ENCODE data around the gene PRKCA. TPM values are rescaled to one million over a fixed set of nuclear protein-coding genes. Genes with fewer than 3 reads are reported as not detected.
"Not testable (repeated sequence)": the region's sequence is repeated elsewhere in the genome, so short reads cannot be mapped to it uniquely, and the experiment has no call there.

The PRKCA gene
- 80.1 and 82.9 TPM in 2 replicates for total RNA-seq
- long read RNA-seq, partial matches to known transcripts: 5 of 28 reads
- long read RNA-seq, other reads (novel, unspliced or antisense): 23 of 28 reads

- H3K36me3 Mint-ChIP-seq (ENCODE audit: unreplicated experiment): peaks cover 2% of the 10 kb centered on the region
- DNase-seq (ENCODE audit: extremely low spot score, unreplicated experiment): peak; percentile 93
- peaks cover 36% of the 10 kb centered on the region for H3K4me1 Mint-ChIP-seq (ENCODE audit: unreplicated experiment)
- no peaks in the 10 kb centered on the region for H3K9me3 Mint-ChIP-seq (ENCODE audit: unreplicated experiment)
- H3K27me3 Mint-ChIP-seq (ENCODE audit: unreplicated experiment): no peaks in the 10 kb centered on the region
- peak within 1 kb of the TSS; percentile 88 for H3K27ac Mint-ChIP-seq (ENCODE audit: unreplicated experiment)
- peak within 1 kb of the TSS; percentile 97 for H3K4me3 Mint-ChIP-seq (ENCODE audit: unreplicated experiment)
- TF ChIP-seq CTCF (IDR thresholded peaks at IDR 0.05): no peak
Observed at GRCh38 chr17:66301864-66302741, at the start of gene PRKCA. TSS of gene PRKCA (plus strand) at chr17:66302613.

- H3K4me3 Mint-ChIP-seq (ENCODE audit: unreplicated experiment); H3K27me3 Mint-ChIP-seq (ENCODE audit: unreplicated experiment); H3K27ac Mint-ChIP-seq (ENCODE audit: unreplicated experiment); H3K9me3 Mint-ChIP-seq (ENCODE audit: unreplicated experiment); DNase-seq (ENCODE audit: extremely low spot score, unreplicated experiment); H3K4me1 Mint-ChIP-seq (ENCODE audit: unreplicated experiment); H3K36me3 Mint-ChIP-seq (ENCODE audit: unreplicated experiment): not testable (repeated sequence)
Observed at GRCh38 chr17:66253458-66253857, 49.0 kb upstream of the PRKCA start.

GRCh38 chr17:66255112-66255511 is 47.3 kb upstream of the PRKCA start:
- Mint-ChIP-seq H3K27me3 (ENCODE audit: unreplicated experiment) (no peaks in the 10 kb centered on the region), H3K9me3 (ENCODE audit: unreplicated experiment) (no peaks in the 10 kb centered on the region), H3K4me1 (ENCODE audit: unreplicated experiment) (peaks cover 4% of the 10 kb centered on the region), H3K27ac (ENCODE audit: unreplicated experiment) (no peak overlapping the region), H3K36me3 (ENCODE audit: unreplicated experiment) (no peaks in the 10 kb centered on the region), H3K4me3 (ENCODE audit: unreplicated experiment) (no peak overlapping the region)
- peak; percentile 87 for TF ChIP-seq CTCF (IDR thresholded peaks at IDR 0.05)
- DNase-seq (ENCODE audit: extremely low spot score, unreplicated experiment): no peak

GRCh38 chr17:66255527-66255971 is 46.9 kb upstream of the PRKCA start:
- Mint-ChIP-seq H3K4me1 (ENCODE audit: unreplicated experiment) (peaks cover 4% of the 10 kb centered on the region), H3K36me3 (ENCODE audit: unreplicated experiment) (no peaks in the 10 kb centered on the region), H3K27me3 (ENCODE audit: unreplicated experiment) (no peaks in the 10 kb centered on the region), H3K27ac (ENCODE audit: unreplicated experiment) (no peak overlapping the region), H3K9me3 (ENCODE audit: unreplicated experiment) (no peaks in the 10 kb centered on the region), H3K4me3 (ENCODE audit: unreplicated experiment) (no peak overlapping the region)
- DNase-seq (ENCODE audit: extremely low spot score, unreplicated experiment): no peak
- TF ChIP-seq CTCF (IDR thresholded peaks at IDR 0.05): no peak

GRCh38 chr17:66260275-66260674 is 42.1 kb upstream of the PRKCA start:
- DNase-seq (ENCODE audit: extremely low spot score, unreplicated experiment): no peak
- Mint-ChIP-seq H3K4me3 (ENCODE audit: unreplicated experiment) (no peak overlapping the region), H3K4me1 (ENCODE audit: unreplicated experiment) (peaks cover 2% of the 10 kb centered on the region), H3K27me3 (ENCODE audit: unreplicated experiment) (no peaks in the 10 kb centered on the region), H3K9me3 (ENCODE audit: unreplicated experiment) (no peaks in the 10 kb centered on the region), H3K27ac (ENCODE audit: unreplicated experiment) (no peak overlapping the region), H3K36me3 (ENCODE audit: unreplicated experiment) (no peaks in the 10 kb centered on the region)
- no peak for TF ChIP-seq CTCF (IDR thresholded peaks at IDR 0.05)

All from osteocyte (in vitro differentiated cells).